22Rv1 (cell line): Measurements from ENCODE around the gene TNFAIP3.

Experiments
- ZFX ChIP-seq: fragments of 450-650 bp; IDR thresholded peaks from 2 replicates; pipeline ENCODE4 v1.6.1; 2017; ENCODE audit warnings: antibody characterized with exemption, borderline replicate concordance
- TF ChIP-seq, protein P1 (sequence below): fragments of 450-650 bp; IDR thresholded peaks from 2 replicates; pipeline ENCODE4 v1.5.1; 2017; ENCODE audit warnings: mild to moderate bottlenecking

- TF ChIP-seq, protein P1, sequence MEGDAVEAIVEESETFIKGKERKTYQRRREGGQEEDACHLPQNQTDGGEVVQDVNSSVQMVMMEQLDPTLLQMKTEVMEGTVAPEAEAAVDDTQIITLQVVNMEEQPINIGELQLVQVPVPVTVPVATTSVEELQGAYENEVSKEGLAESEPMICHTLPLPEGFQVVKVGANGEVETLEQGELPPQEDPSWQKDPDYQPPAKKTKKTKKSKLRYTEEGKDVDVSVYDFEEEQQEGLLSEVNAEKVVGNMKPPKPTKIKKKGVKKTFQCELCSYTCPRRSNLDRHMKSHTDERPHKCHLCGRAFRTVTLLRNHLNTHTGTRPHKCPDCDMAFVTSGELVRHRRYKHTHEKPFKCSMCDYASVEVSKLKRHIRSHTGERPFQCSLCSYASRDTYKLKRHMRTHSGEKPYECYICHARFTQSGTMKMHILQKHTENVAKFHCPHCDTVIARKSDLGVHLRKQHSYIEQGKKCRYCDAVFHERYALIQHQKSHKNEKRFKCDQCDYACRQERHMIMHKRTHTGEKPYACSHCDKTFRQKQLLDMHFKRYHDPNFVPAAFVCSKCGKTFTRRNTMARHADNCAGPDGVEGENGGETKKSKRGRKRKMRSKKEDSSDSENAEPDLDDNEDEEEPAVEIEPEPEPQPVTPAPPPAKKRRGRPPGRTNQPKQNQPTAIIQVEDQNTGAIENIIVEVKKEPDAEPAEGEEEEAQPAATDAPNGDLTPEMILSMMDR: no peak
- no peak for TF ChIP-seq ZFX
Observed at GRCh38 chr6:137913434-137913833, 46.4 kb downstream of the TNFAIP3 start.
